Urinary bladder (tissue), 4 donors: ENCODE data around the gene CHMP4B. TPM values are rescaled to one million over a fixed set of nuclear protein-coding genes. Genes with fewer than 3 reads are reported as not detected.

Source experiments
- DNase-seq: peaks from one replicate; pipeline ENCODE4 v3.0.0-alpha.2; 2015; ENCODE audit errors: extremely low spot score
- H3K27ac ChIP-seq: one replicate; pipeline ENCODE4 v1.5.1; 2013; ENCODE audit warnings: low read depth, mild to moderate bottlenecking, moderate library complexity
- H3K36me3 ChIP-seq: one replicate; pipeline ENCODE4 v1.6.1; 2013; ENCODE audit warnings: mild to moderate bottlenecking, moderate library complexity; ENCODE audit not compliant: insufficient read depth
- H3K4me1 ChIP-seq: one replicate; pipeline ENCODE4 v1.6.1; 2013; ENCODE audit warnings: mild to moderate bottlenecking, moderate library complexity; ENCODE audit not compliant: insufficient read depth
- H3K4me3 ChIP-seq: one replicate; pipeline ENCODE4 v1.5.1; 2013; ENCODE audit warnings: low read depth, low read length
- WGBS: extraction: QIAGEN DNeasy Blood & Tissue Kit; methylation state at CpG from one replicate; pipeline ENCODE4 v1.1.7; 2013; 5-methylcytosine and 5-hydroxymethylcytosine counted together
- polyA plus RNA-seq: library from polyadenylated mRNA; stranded (reverse); fragments of 200-250 nt; gene quantifications from one replicate; pipeline ENCODE4 v1.2.3, GENCODE V29; 2013
- total RNA-seq: library from RNA; depleted of rRNA; stranded (reverse); fragments of >200 nt; gene quantifications from one replicate; pipeline ENCODE4 v1.2.3, GENCODE V29; 2014
- donor health status: healthy with polysubstance abuse.
- donor health status: healthy.

CHMP4B gene
- total and polyA plus RNA-seq, 2 donors: 33.5 to 193 TPM

DNA sequence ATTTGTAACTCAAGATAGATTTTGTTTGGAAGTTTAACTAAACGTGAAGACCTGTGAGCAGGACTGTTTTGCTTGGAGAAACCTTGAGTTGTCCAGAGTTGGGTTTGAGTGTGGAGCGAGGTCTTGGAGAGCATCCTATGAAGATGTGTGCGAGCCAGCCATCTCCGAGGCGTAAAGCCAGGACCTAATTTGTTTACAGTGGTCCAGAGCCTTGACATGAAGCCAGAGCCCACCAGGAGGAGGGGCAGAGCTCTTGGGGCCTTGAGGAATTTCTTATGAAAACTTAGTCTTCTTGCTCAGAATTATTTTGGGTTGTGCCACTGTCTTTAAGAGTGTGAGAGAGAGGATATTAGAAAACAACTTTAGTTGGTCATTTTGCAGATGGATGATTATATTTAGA lies 6.3 kb downstream of the CHMP4B start:
- H3K4me1 ChIP-seq: peaks cover 3% of the 10 kb centered on the region
- WGBS: 38% methylated on average over 5 of the region's 5 CpGs
- no peaks in the 10 kb centered on the region for H3K36me3 ChIP-seq
- no peak overlapping the region for H3K4me3 ChIP-seq
- H3K27ac ChIP-seq: no peak overlapping the region
- DNase-seq: no peak

DNA sequence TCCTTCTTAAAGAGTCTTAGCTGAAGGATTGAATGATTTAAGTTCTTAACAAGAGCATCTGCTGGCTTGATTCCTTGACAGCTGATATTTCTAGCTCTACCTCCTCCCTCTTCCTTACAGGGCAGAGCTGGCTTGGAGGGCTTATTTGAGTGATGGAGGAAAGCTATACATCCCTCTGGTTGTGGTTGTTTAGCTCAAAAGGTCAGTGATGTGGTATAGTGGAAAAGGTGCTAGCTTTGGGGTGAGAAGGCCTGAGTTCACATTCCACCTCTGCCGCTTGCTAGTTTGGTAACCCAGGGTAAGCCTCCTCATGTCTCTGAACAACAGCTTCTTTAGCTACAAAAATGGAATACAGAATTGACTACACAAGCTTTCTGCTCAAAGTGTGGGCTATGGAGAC lies 8.3 kb downstream of the CHMP4B start:
- Histone ChIP-seq H3K27ac (no peak overlapping the region), H3K4me1 (peaks cover 3% of the 10 kb centered on the region), H3K36me3 (no peaks in the 10 kb centered on the region), H3K4me3 (no peak overlapping the region)
- no peak for DNase-seq
- 96% methylated on average over 1 of the region's 1 CpG for WGBS

DNA sequence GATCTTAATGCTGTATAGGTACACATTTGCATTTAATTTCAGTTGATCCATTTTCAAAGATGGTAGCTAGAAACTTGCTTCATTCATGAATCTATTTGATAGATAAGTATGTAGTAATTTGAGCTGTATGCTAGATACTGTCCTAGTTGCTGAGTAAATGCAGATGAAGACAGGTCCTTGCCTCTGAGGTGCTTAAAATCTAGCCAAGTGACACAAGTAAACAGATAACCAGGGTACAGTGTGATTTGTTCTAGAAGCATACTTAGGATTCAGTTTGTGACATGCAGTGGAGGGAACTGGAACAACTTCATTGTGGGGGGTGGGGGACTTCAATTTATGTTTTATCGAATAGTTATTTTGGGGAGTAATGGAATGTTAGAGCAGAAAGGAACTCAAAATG lies 9.2 kb downstream of the CHMP4B start:
- WGBS: 94% methylated on average over 1 of the region's 1 CpG
- Histone ChIP-seq H3K36me3 (no peaks in the 10 kb centered on the region), H3K27ac (no peak overlapping the region), H3K4me1 (peaks cover 4% of the 10 kb centered on the region), H3K4me3 (no peak overlapping the region)
- no peak for DNase-seq

DNA sequence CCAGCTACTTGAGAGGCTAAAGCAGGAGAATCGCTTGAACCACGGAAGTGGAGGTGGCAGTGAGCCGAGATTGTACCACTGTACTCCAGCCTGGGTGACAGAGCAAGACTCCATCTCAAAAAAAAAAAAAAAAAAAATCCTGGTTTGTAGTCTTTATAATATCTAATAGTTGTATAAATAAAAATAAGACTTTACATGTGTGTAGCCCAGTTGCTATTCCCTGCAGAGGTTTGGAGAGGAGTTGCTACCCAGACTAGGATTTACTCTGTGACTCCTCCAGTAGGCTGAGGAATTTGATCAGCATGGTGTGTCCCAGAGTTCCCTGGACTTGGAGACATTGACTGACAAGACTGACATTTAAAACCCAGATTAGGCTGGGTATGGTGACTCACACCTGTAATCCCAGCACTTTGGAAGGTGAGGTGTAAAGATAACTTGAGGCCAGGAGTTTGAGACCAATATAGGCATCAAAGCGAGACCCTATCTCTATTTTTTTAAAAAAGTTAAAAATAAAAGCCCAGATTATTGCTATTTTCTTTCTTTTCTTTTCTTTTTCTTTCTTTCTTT lies 10.2 kb downstream of the CHMP4B start:
- Histone ChIP-seq H3K27ac (no peak overlapping the region), H3K4me3 (no peak overlapping the region), H3K36me3 (no peaks in the 10 kb centered on the region), H3K4me1 (peaks cover 5% of the 10 kb centered on the region)
- 79% methylated on average over 4 of the region's 4 CpGs for WGBS
- no peak for DNase-seq

DNA sequence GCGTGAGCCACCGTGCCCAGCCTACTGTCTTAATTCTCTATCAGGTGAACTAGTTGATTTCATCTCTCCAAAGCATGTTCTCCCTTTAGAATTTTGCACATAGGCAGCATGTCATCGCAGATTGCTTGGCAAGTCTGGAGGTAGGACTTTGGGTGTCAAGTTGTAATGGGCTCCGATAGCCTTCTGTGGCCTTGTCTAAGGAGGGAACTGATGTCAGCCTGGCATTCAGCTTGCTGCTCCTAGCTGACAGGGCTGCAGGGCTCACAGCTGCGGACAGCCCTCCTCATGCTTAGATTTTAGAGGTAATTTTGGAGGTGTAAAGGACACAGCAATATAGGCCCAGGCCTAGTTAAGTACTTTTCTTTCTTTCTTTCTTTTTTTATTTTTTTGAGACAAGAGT lies 11.3 kb downstream of the CHMP4B start:
- peaks cover 2% of the 10 kb centered on the region for H3K4me1 ChIP-seq
- H3K4me3 ChIP-seq: no peak overlapping the region
- H3K27ac ChIP-seq: no peak overlapping the region
- no peaks in the 10 kb centered on the region for H3K36me3 ChIP-seq
- DNase-seq: no peak
- 92% methylated on average over 5 of the region's 5 CpGs for WGBS

DNA sequence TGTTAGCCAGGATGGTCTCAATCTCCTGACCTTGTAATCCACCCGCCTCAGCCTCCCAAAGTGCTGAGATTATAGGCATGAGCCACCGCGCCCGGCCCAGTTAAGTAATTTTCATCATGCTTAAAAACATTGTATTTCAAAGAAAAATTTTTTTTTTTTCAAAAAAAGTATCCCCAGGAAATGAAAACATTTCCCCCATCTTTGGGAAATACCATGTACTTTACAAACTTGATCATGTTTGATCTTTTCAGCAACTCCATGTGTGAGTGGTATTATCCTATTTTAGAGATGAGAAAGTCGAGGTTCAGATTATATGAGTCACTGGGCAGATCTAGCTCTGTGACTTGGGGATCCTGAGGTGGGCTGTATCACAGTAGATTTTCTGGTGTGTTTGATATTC lies 11.8 kb downstream of the CHMP4B start:
- Histone ChIP-seq H3K27ac (no peak overlapping the region), H3K36me3 (no peaks in the 10 kb centered on the region), H3K4me3 (no peak overlapping the region), H3K4me1 (peaks cover 2% of the 10 kb centered on the region)
- WGBS: 95% methylated on average over 5 of the region's 5 CpGs
- no peak for DNase-seq

DNA sequence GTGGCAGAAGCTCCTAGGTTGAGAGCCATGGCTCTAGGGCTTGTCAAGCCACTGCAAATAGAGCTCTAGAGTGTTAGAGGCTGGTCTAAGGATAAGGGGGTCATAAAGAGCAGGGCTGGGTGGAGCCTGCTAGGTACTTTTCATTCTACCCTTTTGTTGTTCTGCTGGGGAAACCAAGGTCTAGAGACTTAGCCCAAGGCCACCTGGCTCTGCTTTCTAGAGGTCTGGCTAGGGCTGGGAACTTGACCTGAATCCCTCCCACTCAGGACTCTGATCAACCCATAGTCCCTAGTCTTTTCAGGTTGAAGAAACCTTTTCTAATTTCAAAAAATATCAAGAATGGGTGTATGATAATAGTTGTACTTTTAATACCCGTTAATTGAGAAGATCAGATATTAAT lies 13.7 kb downstream of the CHMP4B start:
- 97% methylated on average over 1 of the region's 1 CpG for WGBS
- peaks cover 4% of the 10 kb centered on the region for H3K4me1 ChIP-seq
- no peak for DNase-seq
- no peak overlapping the region for H3K4me3 ChIP-seq
- H3K27ac ChIP-seq: no peak overlapping the region
- H3K36me3 ChIP-seq: no peaks in the 10 kb centered on the region

DNA sequence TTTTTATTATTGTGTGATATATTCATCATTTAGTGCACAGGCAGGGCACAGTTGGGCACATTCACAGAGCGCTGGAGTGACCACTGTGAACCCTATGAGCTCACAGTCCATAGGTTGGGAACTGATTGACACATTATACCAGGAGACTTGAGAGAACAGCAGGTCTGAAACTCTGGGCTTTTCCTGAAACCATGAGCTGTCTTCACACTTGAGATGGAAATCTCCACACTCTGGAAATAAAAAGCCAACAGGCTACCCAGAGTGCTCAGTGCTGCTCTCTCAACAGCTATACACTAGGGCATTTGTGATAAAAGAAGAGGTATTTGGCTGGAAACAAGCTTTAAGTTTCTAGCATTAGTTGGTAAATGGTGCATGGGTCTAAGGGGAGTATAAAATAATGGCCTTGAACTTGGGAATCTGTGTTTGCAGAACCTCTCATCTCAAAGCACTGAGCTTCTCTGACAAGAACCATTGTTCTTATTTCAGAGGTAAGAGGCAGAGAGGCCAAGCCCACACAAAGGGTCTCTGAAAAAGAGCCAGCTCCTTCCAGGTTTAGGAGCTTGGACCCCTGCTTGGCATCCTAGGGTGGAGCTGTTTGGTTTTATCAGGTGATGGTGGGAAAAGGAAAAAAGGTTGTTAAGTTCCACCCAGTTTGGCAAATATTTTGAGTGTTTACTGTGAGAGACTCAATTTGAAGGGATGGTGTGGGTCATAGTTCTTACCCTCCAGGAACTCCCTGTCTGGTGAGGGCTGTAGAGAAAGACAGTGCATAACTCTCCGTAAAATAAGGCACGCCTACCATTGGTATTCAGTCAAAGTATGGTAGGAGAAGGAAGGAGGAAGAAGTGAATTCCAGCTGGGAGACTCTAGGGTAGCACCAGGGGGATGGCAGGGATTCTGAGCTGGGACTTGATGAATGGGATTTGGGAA lies 14.5 kb downstream of the CHMP4B start:
- no peak for DNase-seq
- peaks cover 7% of the 10 kb centered on the region for H3K4me1 ChIP-seq
- no peak overlapping the region for H3K27ac ChIP-seq
- 87% methylated on average over 3 of the region's 3 CpGs for WGBS
- H3K36me3 ChIP-seq: no peaks in the 10 kb centered on the region
- no peak overlapping the region for H3K4me3 ChIP-seq

DNA sequence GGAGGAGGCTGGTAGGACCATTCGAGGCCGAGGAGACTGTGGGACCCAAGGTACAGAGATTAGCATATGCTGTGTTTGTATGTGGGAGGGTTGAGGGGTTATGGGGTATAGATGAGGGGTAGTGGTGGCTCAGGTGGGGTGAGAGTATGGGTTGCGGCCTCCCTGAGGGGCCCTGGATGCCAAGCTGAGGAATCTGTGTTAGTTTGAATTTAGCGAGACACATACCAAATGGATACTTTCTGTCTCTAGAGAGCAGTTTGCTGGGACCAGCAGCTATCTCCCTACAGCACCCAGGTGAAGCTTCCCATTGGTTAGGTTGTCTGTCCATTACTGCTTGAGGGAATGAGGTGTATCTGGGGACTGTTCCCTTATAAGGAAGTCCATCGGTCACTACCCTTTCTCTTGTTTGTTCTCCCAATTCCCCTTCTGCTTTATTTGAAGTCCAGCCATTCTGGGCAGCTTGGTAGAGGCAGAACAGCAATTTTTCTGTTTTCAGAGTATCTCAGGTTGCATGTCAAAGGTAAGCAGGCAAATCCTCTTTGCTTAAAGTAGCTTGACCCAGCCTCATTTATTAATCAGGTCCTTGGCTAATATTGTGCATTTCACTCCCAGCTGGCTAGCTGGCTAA lies 15.2 kb downstream of the CHMP4B start:
- 80% methylated on average over 5 of the region's 5 CpGs for WGBS
- H3K36me3 ChIP-seq: no peaks in the 10 kb centered on the region
- DNase-seq: no peak
- H3K27ac ChIP-seq: no peak overlapping the region
- no peak overlapping the region for H3K4me3 ChIP-seq
- peaks cover 8% of the 10 kb centered on the region for H3K4me1 ChIP-seq

DNA sequence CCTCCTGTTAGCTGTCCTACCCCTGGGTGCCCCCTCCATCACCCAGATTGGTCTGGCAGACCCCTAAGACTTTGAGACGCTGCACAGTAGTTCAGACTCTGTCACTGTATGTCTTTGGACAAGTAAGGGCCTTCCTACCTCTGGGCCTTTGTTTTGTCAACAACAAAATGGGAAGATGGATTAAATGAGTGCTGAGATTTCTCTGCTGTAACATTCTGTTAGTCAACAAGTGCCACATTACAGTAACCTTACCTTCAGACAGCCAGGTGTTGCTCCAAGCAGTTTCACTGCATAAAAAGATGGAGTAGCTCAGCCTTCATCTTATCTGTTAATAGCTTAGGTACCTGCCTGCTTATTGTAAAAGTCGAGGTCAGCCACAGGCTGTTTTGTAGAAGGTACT lies 16.0 kb downstream of the CHMP4B start:
- no peaks in the 10 kb centered on the region for H3K36me3 ChIP-seq
- H3K27ac ChIP-seq: no peak overlapping the region
- H3K4me3 ChIP-seq: no peak overlapping the region
- peaks cover 8% of the 10 kb centered on the region for H3K4me1 ChIP-seq
- WGBS: 52% methylated on average over 2 of the region's 2 CpGs
- DNase-seq: no peak

DNA sequence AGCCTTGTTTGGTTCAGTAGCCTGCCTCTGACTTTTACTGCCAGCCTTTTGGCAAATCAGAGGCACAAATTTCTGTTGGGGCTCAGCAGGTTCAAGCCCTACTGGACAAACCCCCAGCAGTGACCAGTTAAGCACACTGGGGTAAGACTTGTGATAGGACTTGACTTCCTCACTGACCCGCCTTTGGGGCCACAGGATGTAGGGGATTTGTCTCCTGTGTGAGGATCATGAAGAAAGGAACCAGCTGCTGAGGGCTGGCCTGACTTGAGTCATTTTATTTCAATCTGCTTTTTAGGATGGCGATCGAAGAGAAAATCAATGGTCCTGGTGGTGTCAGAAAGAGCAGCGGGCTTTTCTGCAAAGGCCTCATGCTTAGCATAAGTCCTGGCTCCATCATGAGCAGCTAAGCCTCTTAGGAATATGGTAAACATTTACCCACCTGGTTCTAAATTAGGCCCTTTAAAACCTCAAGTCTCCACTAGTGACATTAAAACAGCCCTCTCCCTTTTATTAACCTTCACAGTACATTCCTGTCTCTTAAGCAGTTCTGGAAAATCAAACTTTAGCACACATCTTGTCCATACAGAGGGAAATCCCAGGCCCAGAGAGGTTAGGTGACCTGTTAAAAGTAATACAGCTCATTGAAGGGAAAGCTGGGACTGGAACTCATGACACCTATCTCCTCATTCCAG lies 16.6 kb downstream of the CHMP4B start:
- peaks cover 9% of the 10 kb centered on the region for H3K4me1 ChIP-seq
- WGBS: 59% methylated on average over 4 of the region's 4 CpGs
- no peak for DNase-seq
- no peak overlapping the region for H3K27ac ChIP-seq
- H3K36me3 ChIP-seq: no peaks in the 10 kb centered on the region
- no peak overlapping the region for H3K4me3 ChIP-seq

DNA sequence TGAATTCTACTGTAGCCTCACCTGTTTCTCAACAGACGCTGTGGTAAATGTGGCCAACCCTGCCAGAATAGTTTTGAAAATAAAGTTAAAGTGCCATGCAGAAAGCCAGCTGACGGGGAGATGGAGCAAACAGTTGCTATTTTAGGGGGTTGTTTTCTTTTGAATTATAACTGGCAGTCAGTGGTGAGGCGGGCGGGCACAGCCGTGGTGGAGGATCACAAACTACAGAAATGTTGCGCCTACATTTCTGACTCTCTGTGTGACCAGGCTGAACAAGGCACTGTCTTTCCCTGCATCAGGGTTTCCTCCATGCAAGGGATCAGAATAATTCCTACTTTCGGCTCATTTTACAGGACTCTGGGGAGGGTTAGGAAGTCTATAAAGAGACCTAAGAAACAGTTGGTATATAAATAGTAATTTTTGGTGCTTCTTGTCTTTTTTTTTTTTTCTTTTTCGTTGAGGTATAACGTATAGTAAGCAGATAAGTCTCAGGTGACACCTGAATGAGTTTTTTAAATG lies 17.2 kb downstream of the CHMP4B start:
- Histone ChIP-seq H3K4me1 (peaks cover 9% of the 10 kb centered on the region), H3K27ac (no peak overlapping the region), H3K36me3 (no peaks in the 10 kb centered on the region), H3K4me3 (no peak overlapping the region)
- WGBS: 33% methylated on average over 9 of the region's 9 CpGs
- no peak for DNase-seq

DNA sequence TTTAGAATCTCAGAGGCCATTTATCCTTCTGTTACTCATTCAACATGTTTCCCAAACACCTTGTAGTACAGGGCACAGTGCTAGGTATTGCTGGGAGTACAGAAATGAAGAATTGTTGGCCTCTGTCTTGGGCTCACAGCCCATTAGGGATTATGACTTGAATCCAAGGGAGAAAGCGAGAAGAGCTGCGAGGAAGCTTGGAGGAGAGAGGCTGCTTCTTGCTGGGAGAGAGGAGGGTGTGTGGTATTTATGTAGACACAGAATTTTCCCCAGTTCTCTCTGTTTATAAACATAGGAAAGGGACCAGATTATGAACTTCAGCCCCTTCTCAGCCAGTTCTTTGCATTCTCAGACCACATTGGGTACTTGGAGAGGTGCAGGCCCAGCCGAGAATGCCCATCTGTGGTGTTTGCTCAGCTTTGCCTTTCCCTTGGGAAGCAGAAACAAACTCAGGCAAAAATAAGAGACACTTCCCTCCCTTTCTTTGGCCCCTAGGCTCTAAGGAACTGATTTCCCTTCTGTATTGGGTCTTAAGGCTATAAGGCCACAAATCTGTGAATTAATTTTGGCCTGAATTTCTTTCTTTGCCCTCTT lies 17.9 kb downstream of the CHMP4B start:
- Histone ChIP-seq H3K4me1 (peaks cover 9% of the 10 kb centered on the region), H3K4me3 (no peak overlapping the region), H3K27ac (peak overlapping the region; percentile 6), H3K36me3 (no peaks in the 10 kb centered on the region)
- 26% methylated on average over 3 of the region's 3 CpGs for WGBS
- no peak for DNase-seq
